WTC11 (cell line): ENCODE data around the gene KRTAP5-7.

ENCODE experiments used
- AFF4 ChIP-seq: sonication (generic); formaldehyde crosslinking; IDR thresholded peaks from 2 replicates; pipeline ENCODE4 v1.8.1; 2023; ENCODE audit warnings: mild to moderate bottlenecking, missing genetic modification reagents, borderline replicate concordance
- ATF2 ChIP-seq: sonication (generic); formaldehyde crosslinking; IDR thresholded peaks from 2 replicates; pipeline ENCODE4 v1.8.1; 2022; ENCODE audit warnings: low read depth, missing genetic modification reagents, borderline replicate concordance
- CTCF ChIP-seq: fragments of 200-600 bp; IDR thresholded peaks from 2 replicates; pipeline ENCODE4 v1.8.0; 2022; ENCODE audit warnings: antibody characterized with exemption
- ESRRA ChIP-seq: sonication (generic); formaldehyde crosslinking; IDR thresholded peaks from 2 replicates; pipeline ENCODE4 v1.8.1; 2022; ENCODE audit warnings: mild to moderate bottlenecking, missing genetic modification reagents, borderline replicate concordance
- FOXJ3 ChIP-seq: sonication (generic); formaldehyde crosslinking; IDR thresholded peaks from 2 replicates; pipeline ENCODE4 v1.9.0; 2021; ENCODE audit warnings: missing genetic modification reagents, mild to moderate bottlenecking, borderline replicate concordance
- HMGXB4 ChIP-seq: sonication (generic); formaldehyde crosslinking; IDR thresholded peaks from 2 replicates; pipeline ENCODE4 v1.8.1; 2023; ENCODE audit warnings: mild to moderate bottlenecking, moderate library complexity, missing genetic modification reagents
- MAX ChIP-seq: sonication (generic); formaldehyde crosslinking; IDR thresholded peaks from 2 replicates; pipeline ENCODE4 v1.8.0; 2022; ENCODE audit warnings: mild to moderate bottlenecking, missing genetic modification reagents
- NFYB ChIP-seq: sonication (generic); formaldehyde crosslinking; conservative IDR thresholded peaks from 2 replicates; pipeline ENCODE4 v1.8.0; 2022; ENCODE audit warnings: low read depth, missing genetic modification reagents
- NR1H2 ChIP-seq: sonication (generic); formaldehyde crosslinking; IDR thresholded peaks from 2 replicates; pipeline ENCODE4 v1.9.0; 2021; ENCODE audit warnings: mild to moderate bottlenecking, moderate library complexity, missing genetic modification reagents
- NR2C2 ChIP-seq: sonication (generic); formaldehyde crosslinking; IDR thresholded peaks from 2 replicates; pipeline ENCODE4 v1.8.0; 2022; ENCODE audit warnings: mild to moderate bottlenecking, missing genetic modification reagents
- TEAD4 ChIP-seq: sonication (generic); formaldehyde crosslinking; IDR thresholded peaks from 2 replicates; pipeline ENCODE4 v1.8.0; 2022; ENCODE audit warnings: mild to moderate bottlenecking, missing genetic modification reagents
- ZMAT4 ChIP-seq: fragments of 250-450 bp; sonication (Bioruptor Pico); IDR thresholded peaks from 2 replicates; pipeline ENCODE4 v1.9.0; 2021; ENCODE audit warnings: mild to moderate bottlenecking
- ZNF138 ChIP-seq: sonication (generic); formaldehyde crosslinking; conservative IDR thresholded peaks from 2 replicates; pipeline ENCODE4 v1.8.1; 2022; ENCODE audit warnings: mild to moderate bottlenecking, moderate library complexity, missing genetic modification reagents
- ZSCAN18 ChIP-seq: fragments of 250-450 bp; sonication (Bioruptor Pico); IDR thresholded peaks from 2 replicates; pipeline ENCODE4 v2.1.2; 2022; ENCODE audit warnings: mild to moderate bottlenecking, moderate library complexity

- TF ChIP-seq MAX (CRISPR knock-in tag) = no peak
- TF ChIP-seq CTCF = no peak
- TF ChIP-seq ATF2 (CRISPR knock-in tag) = no peak
- no peak for TF ChIP-seq HMGXB4 (CRISPR knock-in tag)
- no peak for TF ChIP-seq TEAD4 (CRISPR knock-in tag)
- TF ChIP-seq ZNF138 = no peak
- no peak for TF ChIP-seq NR2C2 (CRISPR knock-in tag)
- TF ChIP-seq NR1H2 = no peak
- TF ChIP-seq NFYB = no peak
- no peak for TF ChIP-seq ZMAT4 (CRISPR knock-in tag)
- no peak for TF ChIP-seq ZSCAN18 (CRISPR knock-in tag)
- TF ChIP-seq ESRRA (CRISPR knock-in tag) = no peak
- TF ChIP-seq FOXJ3 (CRISPR knock-in tag) = no peak
- TF ChIP-seq AFF4 (CRISPR knock-in tag) = no peak
Measured at GRCh38 chr11:71477641-71478527, 49.2 kb upstream of the KRTAP5-7 start.
